ENCODE data around the gene COL9A3. TPM values are rescaled to one million over a fixed set of nuclear protein-coding genes. Genes with fewer than 3 reads are reported as not detected.

Gene COL9A3
- total RNA-seq, 1 donor from 2014 or later, result 0.94 TPM

GRCh38 chr20:62777528-62777830 is 39.4 kb upstream of the COL9A3 start:
- DNase-seq (ENCODE audit: low spot score), result no peak
- intact Hi-C loops (cut with DNase I), result no loop called here

- no peak for DNase-seq (ENCODE audit: low spot score)
- intact Hi-C loops (cut with DNase I), result no loop called here
These were observed 38.8 kb upstream of the COL9A3 start for GRCh38 chr20:62778058-62778457.

- intact Hi-C loops (cut with DNase I), result no loop called here
- no peak for DNase-seq (ENCODE audit: low spot score)
These were observed 38.0 kb upstream of the COL9A3 start for GRCh38 chr20:62778601-62779416.

- intact Hi-C loops (cut with DNase I), result no loop called here
- DNase-seq (ENCODE audit: low spot score), result no peak
These were observed 37.5 kb upstream of the COL9A3 start for GRCh38 chr20:62779417-62779685.

- no peak for DNase-seq (ENCODE audit: low spot score)
- intact Hi-C loops (cut with DNase I), result no loop called here
These were observed 36.6 kb upstream of the COL9A3 start for GRCh38 chr20:62780204-62780603.

GRCh38 chr20:62780696-62781095 is 36.2 kb upstream of the COL9A3 start:
- no peak for DNase-seq (ENCODE audit: low spot score)
- intact Hi-C loops (cut with DNase I), result no loop called here

- intact Hi-C loops (cut with DNase I), result no loop called here
- DNase-seq (ENCODE audit: low spot score), result no peak
These were observed 34.5 kb upstream of the COL9A3 start for GRCh38 chr20:62782149-62782892.

- intact Hi-C loops (cut with DNase I), result no loop called here
- no peak for DNase-seq (ENCODE audit: low spot score)
These were observed 34.0 kb upstream of the COL9A3 start for GRCh38 chr20:62782893-62783278.

GRCh38 chr20:62784497-62784896 is 32.4 kb upstream of the COL9A3 start:
- no peak for DNase-seq (ENCODE audit: low spot score)
- intact Hi-C loops (cut with DNase I), result no loop called here

- intact Hi-C loops (cut with DNase I), result no loop called here
- no peak for DNase-seq (ENCODE audit: low spot score)
These were observed 31.5 kb upstream of the COL9A3 start for GRCh38 chr20:62785393-62785792.

GRCh38 chr20:62786157-62786556 is 30.7 kb upstream of the COL9A3 start:
- intact Hi-C loops (cut with DNase I), result no loop called here
- no peak for DNase-seq (ENCODE audit: low spot score)

- no peak for DNase-seq (ENCODE audit: low spot score)
- intact Hi-C loops (cut with DNase I), result no loop called here
These were observed 29.5 kb upstream of the COL9A3 start for GRCh38 chr20:62787321-62787720.

GRCh38 chr20:62787866-62788265 is 29.0 kb upstream of the COL9A3 start:
- intact Hi-C loops (cut with DNase I), result no loop called here
- no peak for DNase-seq (ENCODE audit: low spot score)

GRCh38 chr20:62788607-62789006 is 28.2 kb upstream of the COL9A3 start:
- DNase-seq (ENCODE audit: low spot score), result no peak
- intact Hi-C loops (cut with DNase I), result no loop called here

- intact Hi-C loops (cut with DNase I), result loop anchor here (5.0 to 10.0 kb wide), 2 partner anchors 288 to 385 kb away; partner anchors contain the start of gene CABLES2
- no peak for DNase-seq (ENCODE audit: low spot score)
These were observed 26.8 kb upstream of the COL9A3 start for GRCh38 chr20:62790075-62790474.

- DNase-seq (ENCODE audit: low spot score), result peak; percentile 89
- intact Hi-C loops (cut with DNase I), result loop anchor here (1.0 to 10.0 kb wide), 3 partner anchors 122 to 387 kb away; partner anchors contain the start of gene CABLES2
These were observed 25.3 kb upstream of the COL9A3 start for GRCh38 chr20:62791301-62792181.

GRCh38 chr20:62792182-62792939 is 24.5 kb upstream of the COL9A3 start:
- no peak for DNase-seq (ENCODE audit: low spot score)
- intact Hi-C loops (cut with DNase I), result loop anchor here (5.0 to 10.0 kb wide), 2 partner anchors 290 to 388 kb away; partner anchors contain the start of gene CABLES2

- no peak for DNase-seq (ENCODE audit: low spot score)
- intact Hi-C loops (cut with DNase I), result loop anchor here (5.0 to 10.0 kb wide), 2 partner anchors 291 to 388 kb away; partner anchors contain the start of gene CABLES2
These were observed 23.7 kb upstream of the COL9A3 start for GRCh38 chr20:62792940-62793756.

- no peak for DNase-seq (ENCODE audit: low spot score)
- intact Hi-C loops (cut with DNase I), result loop anchor here (5.0 to 10.0 kb wide), 2 partner anchors 291 to 389 kb away; partner anchors contain the start of gene CABLES2
These were observed 23.2 kb upstream of the COL9A3 start for GRCh38 chr20:62793757-62794006.

All from cardiac septum (tissue), 1 donor.